DOHH2 (cell line): ENCODE measurements around the gene DAP3.

Experiments used
- H3F3A ChIP-seq: fragments of 200-600 bp; sonication (generic), shearing (Covaris generic); 2 replicates; pipeline ENCODE4 v1.6.0; 2016; ENCODE audit warnings: antibody characterized with exemption, mild to moderate bottlenecking; ENCODE audit not compliant: control insufficient read depth, insufficient read depth
- H3K27ac ChIP-seq: fragments of 200-600 bp; sonication (generic); 2 replicates; pipeline ENCODE4 v1.5.1; 2014; ENCODE audit warnings: low read depth, mild to moderate bottlenecking, low read length, moderate library complexity
- H3K27me3 ChIP-seq: fragments of 200-600 bp; sonication (generic); 2 replicates; pipeline ENCODE4 v1.6.1; 2014; ENCODE audit warnings: mild to moderate bottlenecking, low read length, mixed read lengths; ENCODE audit not compliant: control insufficient read depth
- H3K36me3 ChIP-seq: fragments of 200-600 bp; sonication (generic); 2 replicates; pipeline ENCODE4 v1.6.1; 2014; ENCODE audit warnings: mild to moderate bottlenecking, low read length, moderate library complexity, mixed read lengths; ENCODE audit not compliant: control insufficient read depth
- H3K4me1 ChIP-seq: fragments of 200-600 bp; sonication (generic); 2 replicates; pipeline ENCODE4 v1.6.1; 2014; ENCODE audit warnings: mild to moderate bottlenecking, low read length, mixed read lengths; ENCODE audit not compliant: control insufficient read depth
- H3K4me2 ChIP-seq: fragments of 200-600 bp; sonication (generic); 2 replicates; pipeline ENCODE4 v1.6.0; 2014; ENCODE audit warnings: mild to moderate bottlenecking, low read length, moderate library complexity
- H3K4me3 ChIP-seq: fragments of 200-600 bp; sonication (generic); 2 replicates; pipeline ENCODE4 v1.5.1; 2014; ENCODE audit warnings: mild to moderate bottlenecking, low read length, mixed read lengths
- H3K79me2 ChIP-seq: fragments of 200-600 bp; sonication (generic); 2 replicates; pipeline ENCODE4 v1.6.1; 2014; ENCODE audit warnings: mild to moderate bottlenecking, low read length, mixed read lengths; ENCODE audit not compliant: control insufficient read depth
- H3K9me2 ChIP-seq: fragments of 200-600 bp; sonication (generic); replicated peaks from 2 replicates; pipeline ENCODE4 v1.6.1; 2014; ENCODE audit warnings: mild to moderate bottlenecking, low read length, mixed read lengths; ENCODE audit not compliant: control insufficient read depth
- H3K9me3 ChIP-seq: fragments of 200-600 bp; sonication (generic); 2 replicates; pipeline ENCODE4 v1.6.1; 2014; ENCODE audit warnings: antibody characterized with exemption, low read length, mixed read lengths; ENCODE audit not compliant: control insufficient read depth, insufficient read depth
- H4K20me1 ChIP-seq: fragments of 200-600 bp; sonication (generic); 2 replicates; pipeline ENCODE4 v1.6.0; 2014; ENCODE audit warnings: low read depth, mild to moderate bottlenecking, antibody characterized with exemption, low read length, moderate library complexity; ENCODE audit not compliant: control insufficient read depth, insufficient read depth
- CTCF ChIP-seq: fragments of 200-600 bp; sonication (generic); IDR thresholded peaks from one replicate; pipeline ENCODE4 v1.5.1; 2014; ENCODE audit warnings: antibody characterized with exemption, mild to moderate bottlenecking, low read depth, low read length; ENCODE audit not compliant: poor library complexity, severe bottlenecking
- EZH2phosphoT487 ChIP-seq: fragments of 200-600 bp; sonication (generic); IDR thresholded peaks from 2 replicates; pipeline ENCODE4 v1.6.1; 2017; ENCODE audit warnings: borderline replicate concordance, mild to moderate bottlenecking, antibody characterized with exemption, low read length, moderate library complexity, mixed read lengths

The DAP3 gene

GRCh38 chr1:155719703-155720102 is 30.8 kb downstream of the DAP3 start:
- H3K4me2 ChIP-seq = no peak overlapping the region
- no peaks in the 10 kb centered on the region for H3K9me2 ChIP-seq
- H3K27ac ChIP-seq = no peak overlapping the region
- peaks cover 13% of the 10 kb centered on the region for H3K4me1 ChIP-seq
- peaks cover 45% of the 10 kb centered on the region for H3K36me3 ChIP-seq
- no peak for TF ChIP-seq CTCF
- TF ChIP-seq EZH2phosphoT487 = no peak
- H3K79me2 ChIP-seq = peaks cover 18% of the 10 kb centered on the region
- H4K20me1 ChIP-seq = no peaks in the 10 kb centered on the region
- H3K27me3 ChIP-seq = no peaks in the 10 kb centered on the region
- H3F3A ChIP-seq = no peaks in the 10 kb centered on the region
- H3K9me3 ChIP-seq = no peaks in the 10 kb centered on the region
- no peak overlapping the region for H3K4me3 ChIP-seq

GRCh38 chr1:155725142-155725541 is 36.3 kb downstream of the DAP3 start:
- Histone ChIP-seq H4K20me1 (no peaks in the 10 kb centered on the region), H3K36me3 (peaks cover 46% of the 10 kb centered on the region), H3K9me3 (no peaks in the 10 kb centered on the region), H3K79me2 (no peaks in the 10 kb centered on the region), H3K27me3 (no peaks in the 10 kb centered on the region), H3F3A (no peaks in the 10 kb centered on the region), H3K4me1 (no peaks in the 10 kb centered on the region), H3K4me2 (no peak overlapping the region), H3K27ac (no peak overlapping the region), H3K9me2 (no peaks in the 10 kb centered on the region), H3K4me3 (no peak overlapping the region)
- TF ChIP-seq CTCF (no peak), EZH2phosphoT487 (no peak)

- Histone ChIP-seq H3K79me2 (no peaks in the 10 kb centered on the region), H3K27me3 (no peaks in the 10 kb centered on the region), H3K36me3 (peaks cover 66% of the 10 kb centered on the region), H3K4me1 (no peaks in the 10 kb centered on the region), H3K4me2 (no peak overlapping the region), H3K9me2 (no peaks in the 10 kb centered on the region), H3K4me3 (no peak overlapping the region), H3F3A (0 out of 2 replicates have a peak, but pooled peaks cover 3% of the 10 kb centered on the region), H4K20me1 (no peaks in the 10 kb centered on the region), H3K9me3 (no peaks in the 10 kb centered on the region), H3K27ac (no peak overlapping the region)
- TF ChIP-seq EZH2phosphoT487 = no peak
- TF ChIP-seq CTCF = peak; percentile 75
Observed at GRCh38 chr1:155729031-155729898, 40.4 kb downstream of the DAP3 start.
